ENCODE data around the gene PDE9A.

DNA sequence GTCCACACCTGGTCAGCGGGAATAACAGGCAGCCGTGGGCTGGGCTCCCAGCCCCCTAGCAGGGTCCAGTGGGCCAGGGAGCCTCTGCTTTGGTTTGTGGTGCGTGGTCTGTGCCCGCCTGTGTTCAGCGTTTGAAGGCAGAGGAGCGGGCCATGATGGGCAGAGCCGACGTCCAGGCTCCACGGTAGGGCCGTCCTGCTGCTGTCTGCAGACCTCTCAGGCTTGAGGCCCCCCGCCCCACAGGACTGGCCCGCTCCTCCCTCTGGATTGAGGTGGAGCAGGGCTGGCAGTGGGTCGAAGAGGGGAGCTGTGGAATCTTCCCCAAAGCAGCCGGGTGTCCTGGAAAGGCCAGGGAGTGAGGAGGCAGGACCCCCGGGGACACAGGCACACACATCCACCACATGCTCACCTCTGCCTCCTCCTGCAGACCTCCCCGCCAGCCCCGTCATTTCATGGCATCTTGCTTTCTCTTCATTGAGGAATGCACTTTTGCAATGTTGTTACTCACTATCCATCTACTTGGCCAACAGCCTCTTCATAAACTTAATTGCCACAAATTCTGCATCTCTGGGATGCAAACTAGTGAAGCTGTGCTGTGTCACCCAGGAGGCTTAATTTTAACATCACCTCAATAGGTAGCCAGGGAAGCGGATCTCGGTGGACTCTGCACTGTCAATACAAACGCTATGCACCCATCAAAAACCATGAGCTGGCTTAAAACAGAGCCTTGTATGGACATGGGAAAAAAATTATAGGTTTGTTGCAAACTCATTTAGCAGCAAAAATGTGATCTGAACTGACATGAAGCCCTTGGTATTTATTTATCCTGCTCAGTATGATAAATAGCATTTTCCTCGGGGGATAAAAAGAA lies 85.9 kb downstream of the PDE9A start:
- TF ChIP-seq CTCF (IDR thresholded peaks at IDR 0.05) (no peak), POLR2A (IDR thresholded peaks at IDR 0.05) (no peak)
